ENCODE data around the gene XIAP.

- TF ChIP-seq CTCF (IDR thresholded peaks at IDR 0.05; ENCODE audit: insufficient read depth, low read length, poor library complexity, severe bottlenecking) (no peak), EZH2phosphoT487 (conservative IDR thresholded peaks at IDR 0.05; ENCODE audit: low read length) (no peak)
These were observed 14.1 kb downstream of the XIAP start for GRCh38 chrX:123873956-123874355.

All from SU-DHL-6 (cell line).